Measurements from ENCODE around the gene SLIT3. TPM values are rescaled to one million over a fixed set of nuclear protein-coding genes. Genes with fewer than 3 reads are reported as not detected.
A peak's percentile ranks its signal among the peaks of the same experiment; 100 is the strongest.

SLIT3 gene
- total RNA-seq, 6 donors from 2014 or later: 10.8 to 57.3 (median 32.2) TPM

GRCh38 chr5:168984135-168984675 lies 316.7 kb downstream of the SLIT3 start:
- TF ChIP-seq POLR2AphosphoS5 (IDR thresholded peaks at IDR 0.05) (no peak), CTCF (IDR thresholded peaks at IDR 0.05) (no peak), POLR2A (IDR thresholded peaks at IDR 0.05) (no peak), EP300 (IDR thresholded peaks at IDR 0.05) (no peak)
- Histone ChIP-seq H3K4me1 (no peaks in the 10 kb centered on the region), H3K27ac (no peak overlapping the region), H3K27me3 (no peaks in the 10 kb centered on the region), H3K36me3 (no peaks in the 10 kb centered on the region), H3K4me3 (no peak overlapping the region), H3K9me3 (no peaks in the 10 kb centered on the region)
- WGBS, 2 donors: 76 to 83% methylated on average over 5 of the region's 5 CpGs
- DNase-seq (no peak), ATAC-seq (ENCODE audit: low FRiP score in 2 of 2) (no peak)

- TF ChIP-seq POLR2AphosphoS5 (IDR thresholded peaks at IDR 0.05) (no peak), EP300 (IDR thresholded peaks at IDR 0.05) (no peak), CTCF (IDR thresholded peaks at IDR 0.05) (no peak), POLR2A (IDR thresholded peaks at IDR 0.05) (no peak)
- 71 to 73% methylated on average over 5 of the region's 5 CpGs for WGBS, 2 donors
- Histone ChIP-seq H3K9me3 (no peaks in the 10 kb centered on the region), H3K4me1 (peaks cover 0 to 3% (median 1%) of the 10 kb centered on the region in 4 donors), H3K4me3 (no peak overlapping the region), H3K27me3 (no peaks in the 10 kb centered on the region), H3K27ac (no peak overlapping the region), H3K36me3 (no peaks in the 10 kb centered on the region)
- DNase-seq: no peak
- no peak for ATAC-seq (ENCODE audit: low FRiP score in 2 of 2)
Observed at GRCh38 chr5:168979135-168979534, 321.8 kb downstream of the SLIT3 start.

- ATAC-seq (ENCODE audit: low FRiP score in 2 of 2): no peak
Observed at GRCh38 chr5:168978500-168978899, 322.4 kb downstream of the SLIT3 start.

GRCh38 chr5:168978015-168978414 lies 322.9 kb downstream of the SLIT3 start:
- DNase-seq: no peak
- ATAC-seq (ENCODE audit: low FRiP score in 2 of 2): peak in 1 of 2 donors; percentile 71
- Histone ChIP-seq H3K4me1 (peaks cover 0 to 3% (median 1%) of the 10 kb centered on the region in 4 donors), H3K27me3 (no peaks in the 10 kb centered on the region), H3K9me3 (no peaks in the 10 kb centered on the region), H3K27ac (no peak overlapping the region), H3K36me3 (no peaks in the 10 kb centered on the region), H3K4me3 (no peak overlapping the region)
- no peak for TF ChIP-seq CTCF (IDR thresholded peaks at IDR 0.05)
- TF ChIP-seq POLR2A (IDR thresholded peaks at IDR 0.05): no peak
- TF ChIP-seq EP300 (IDR thresholded peaks at IDR 0.05): no peak
- TF ChIP-seq POLR2AphosphoS5 (IDR thresholded peaks at IDR 0.05): no peak
- 81 to 87% methylated on average over 3 of the region's 3 CpGs for WGBS, 2 donors

More at GRCh38 chr5:168978500-168978899, 322.4 kb downstream of the SLIT3 start:
- TF ChIP-seq CTCF (IDR thresholded peaks at IDR 0.05) (no peak), POLR2A (IDR thresholded peaks at IDR 0.05) (no peak), EP300 (IDR thresholded peaks at IDR 0.05) (no peak), POLR2AphosphoS5 (IDR thresholded peaks at IDR 0.05) (no peak)
- 78 to 92% methylated on average over 1 of the region's 1 CpG for WGBS, 2 donors
- Histone ChIP-seq H3K4me1 (peaks cover 0 to 3% (median 1%) of the 10 kb centered on the region in 4 donors), H3K9me3 (no peaks in the 10 kb centered on the region), H3K27ac (no peak overlapping the region), H3K36me3 (no peaks in the 10 kb centered on the region), H3K4me3 (no peak overlapping the region), H3K27me3 (no peaks in the 10 kb centered on the region)
- DNase-seq: no peak
